ENCODE data around the gene SLIT3.
"Not testable (repeated sequence)": the region's sequence is repeated elsewhere in the genome, so short reads cannot be mapped to it uniquely, and the experiment has no call there.

SLIT3 gene

DNA sequence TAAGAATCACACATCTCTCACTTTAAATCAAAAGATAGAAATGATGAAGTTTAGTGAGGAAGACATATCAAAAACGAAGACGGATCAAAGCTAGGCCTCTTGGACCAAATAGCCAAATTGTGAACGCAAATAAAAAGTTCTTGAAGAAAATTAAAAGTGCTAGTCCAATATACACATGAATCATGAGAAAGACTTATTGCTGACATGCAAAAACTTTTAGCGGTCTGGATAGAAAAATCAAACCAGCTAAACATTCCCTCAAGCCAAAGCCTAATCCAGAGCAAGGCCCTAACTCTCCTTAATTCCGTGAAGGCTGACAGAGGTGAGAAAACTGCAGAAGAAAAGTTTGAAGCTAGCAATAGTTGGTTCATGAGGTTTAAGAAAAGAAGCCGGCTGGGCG, 557.3 kb downstream of the SLIT3 start:
- H3K27me3 ChIP-seq (replicated peaks; ENCODE audit: control insufficient read depth, insufficient read depth, low read length) = no peaks in the 10 kb centered on the region
- no peak overlapping the region for H3K4me3 ChIP-seq (replicated peaks; ENCODE audit: low read depth, low read length)
- no peaks in the 10 kb centered on the region for H3K36me3 ChIP-seq (ENCODE audit: control insufficient read depth, insufficient read depth, low read length)
- TF ChIP-seq, protein P1, sequence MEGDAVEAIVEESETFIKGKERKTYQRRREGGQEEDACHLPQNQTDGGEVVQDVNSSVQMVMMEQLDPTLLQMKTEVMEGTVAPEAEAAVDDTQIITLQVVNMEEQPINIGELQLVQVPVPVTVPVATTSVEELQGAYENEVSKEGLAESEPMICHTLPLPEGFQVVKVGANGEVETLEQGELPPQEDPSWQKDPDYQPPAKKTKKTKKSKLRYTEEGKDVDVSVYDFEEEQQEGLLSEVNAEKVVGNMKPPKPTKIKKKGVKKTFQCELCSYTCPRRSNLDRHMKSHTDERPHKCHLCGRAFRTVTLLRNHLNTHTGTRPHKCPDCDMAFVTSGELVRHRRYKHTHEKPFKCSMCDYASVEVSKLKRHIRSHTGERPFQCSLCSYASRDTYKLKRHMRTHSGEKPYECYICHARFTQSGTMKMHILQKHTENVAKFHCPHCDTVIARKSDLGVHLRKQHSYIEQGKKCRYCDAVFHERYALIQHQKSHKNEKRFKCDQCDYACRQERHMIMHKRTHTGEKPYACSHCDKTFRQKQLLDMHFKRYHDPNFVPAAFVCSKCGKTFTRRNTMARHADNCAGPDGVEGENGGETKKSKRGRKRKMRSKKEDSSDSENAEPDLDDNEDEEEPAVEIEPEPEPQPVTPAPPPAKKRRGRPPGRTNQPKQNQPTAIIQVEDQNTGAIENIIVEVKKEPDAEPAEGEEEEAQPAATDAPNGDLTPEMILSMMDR (IDR thresholded peaks at IDR 0.05; ENCODE audit: insufficient read depth, low read length, poor library complexity, severe bottlenecking) = no peak
- no peak for DNase-seq (ENCODE audit: extremely low read depth, insufficient read length)

DNA sequence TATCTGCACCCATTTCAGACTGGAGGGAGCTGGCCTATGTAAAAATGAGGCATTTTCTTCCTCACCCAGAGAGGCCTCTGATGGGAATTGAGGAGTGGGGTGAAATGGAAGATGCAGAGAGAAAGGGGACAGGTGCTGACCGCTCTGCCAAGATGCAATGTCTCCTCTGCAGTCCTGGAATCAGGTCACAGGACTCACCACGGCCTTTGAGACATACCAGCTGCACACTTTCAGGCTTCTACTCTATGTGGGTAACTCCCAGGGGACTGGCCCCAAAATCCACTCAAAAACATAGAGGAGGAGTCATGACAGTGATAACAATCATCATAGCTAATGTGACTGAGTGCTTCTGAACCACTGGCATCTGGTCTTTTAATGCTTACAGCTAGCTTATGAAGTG, 558.6 kb downstream of the SLIT3 start:
- not testable (repeated sequence) for DNase-seq (ENCODE audit: extremely low read depth, insufficient read length); H3K36me3 ChIP-seq (ENCODE audit: control insufficient read depth, insufficient read depth, low read length); H3K27me3 ChIP-seq (replicated peaks; ENCODE audit: control insufficient read depth, insufficient read depth, low read length)

DNA sequence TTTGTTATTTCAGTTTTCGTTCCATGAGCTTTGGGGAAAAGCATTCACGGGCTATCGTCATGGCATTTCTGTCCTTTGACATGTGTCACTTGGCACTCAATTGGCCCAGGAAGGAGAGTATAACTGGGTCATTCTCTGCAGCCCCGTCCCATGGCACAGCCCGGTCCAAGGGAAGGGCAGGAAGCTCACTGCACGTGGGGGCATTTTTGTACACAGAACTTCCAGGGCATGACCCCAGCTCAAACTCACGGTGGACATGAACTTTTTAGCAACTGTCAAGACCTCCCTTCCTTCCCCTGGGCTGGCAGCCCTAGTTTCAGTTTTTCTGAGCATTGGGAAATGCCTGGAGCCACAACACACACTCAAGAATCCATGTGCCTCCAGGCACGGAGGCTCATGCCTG, 560.1 kb downstream of the SLIT3 start:
- TF ChIP-seq, protein P1 (IDR thresholded peaks at IDR 0.05; ENCODE audit: insufficient read depth, low read length, poor library complexity, severe bottlenecking) = no peak
- no peak for DNase-seq (ENCODE audit: extremely low read depth, insufficient read length)
- Histone ChIP-seq H3K4me3 (replicated peaks; ENCODE audit: low read depth, low read length) (no peak overlapping the region), H3K27me3 (replicated peaks; ENCODE audit: control insufficient read depth, insufficient read depth, low read length) (no peaks in the 10 kb centered on the region), H3K36me3 (ENCODE audit: control insufficient read depth, insufficient read depth, low read length) (no peaks in the 10 kb centered on the region)

More for the DNA sequence above, 558.6 kb downstream of the SLIT3 start:
- H3K4me3 ChIP-seq (replicated peaks; ENCODE audit: low read depth, low read length) = not testable (repeated sequence)

DNA sequence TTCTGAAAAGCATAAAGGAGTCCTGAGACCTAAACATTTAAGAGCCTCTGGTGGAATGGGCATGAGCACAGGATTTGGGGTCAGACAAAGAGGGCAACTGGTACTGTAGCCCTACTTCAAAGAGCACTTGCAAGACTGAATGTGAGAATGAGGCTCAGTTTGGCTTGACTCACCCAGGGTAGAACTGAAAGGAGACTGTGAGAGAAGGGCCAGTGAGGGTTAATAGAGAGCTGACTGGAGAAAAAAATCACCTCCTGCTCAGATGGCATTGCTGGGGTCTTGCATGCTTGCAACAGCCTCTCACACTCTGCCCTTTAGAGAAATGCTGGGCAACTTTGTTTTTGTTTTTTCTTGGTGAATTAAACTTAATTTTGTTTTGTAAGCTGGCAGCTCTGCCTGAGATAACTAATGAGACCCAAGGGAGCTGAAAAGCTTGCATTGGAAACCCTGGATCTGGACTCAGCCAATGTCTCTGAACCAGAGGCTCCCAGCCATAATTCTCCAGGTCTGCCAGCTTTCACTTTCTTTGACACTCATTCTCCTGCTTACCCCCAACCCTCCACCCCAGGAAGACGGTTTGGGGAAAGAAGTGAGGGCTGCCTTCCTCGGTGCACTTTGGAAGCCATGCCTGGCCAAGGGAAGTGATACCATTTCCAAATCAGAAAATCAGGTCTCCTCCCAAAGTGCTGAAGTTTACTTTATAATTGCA, 560.7 kb downstream of the SLIT3 start:
- TF ChIP-seq, protein P1 (IDR thresholded peaks at IDR 0.05; ENCODE audit: insufficient read depth, low read length, poor library complexity, severe bottlenecking) = no peak
- H3K36me3 ChIP-seq (ENCODE audit: control insufficient read depth, insufficient read depth, low read length) = no peaks in the 10 kb centered on the region
- H3K4me3 ChIP-seq (replicated peaks; ENCODE audit: low read depth, low read length) = no peak overlapping the region
- no peaks in the 10 kb centered on the region for H3K27me3 ChIP-seq (replicated peaks; ENCODE audit: control insufficient read depth, insufficient read depth, low read length)
- DNase-seq (ENCODE audit: extremely low read depth, insufficient read length) = no peak

DNA sequence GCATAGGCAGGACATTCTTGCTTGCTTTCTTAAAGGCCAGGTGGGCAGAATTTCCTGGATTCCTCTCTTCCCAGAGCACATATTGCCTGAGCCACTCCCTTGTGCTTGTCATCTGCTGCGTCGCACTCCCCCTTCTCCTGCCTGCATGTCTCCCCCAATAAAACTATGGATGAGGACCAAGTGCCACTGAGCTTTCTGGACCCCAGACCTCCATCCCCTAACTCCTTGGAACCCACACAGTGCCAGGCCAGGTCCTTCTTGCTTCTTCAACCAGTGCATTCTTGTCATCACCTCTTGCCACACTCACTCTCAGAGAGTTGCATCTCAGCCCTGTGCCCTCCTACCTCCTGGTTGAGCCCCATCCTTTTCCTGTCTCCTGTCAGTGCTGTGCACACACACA, 563.9 kb downstream of the SLIT3 start:
- TF ChIP-seq, protein P1 (IDR thresholded peaks at IDR 0.05; ENCODE audit: insufficient read depth, low read length, poor library complexity, severe bottlenecking) = no peak
- DNase-seq (ENCODE audit: extremely low read depth, insufficient read length) = no peak
- no peak overlapping the region for H3K4me3 ChIP-seq (replicated peaks; ENCODE audit: low read depth, low read length)
- H3K27me3 ChIP-seq (replicated peaks; ENCODE audit: control insufficient read depth, insufficient read depth, low read length) = no peaks in the 10 kb centered on the region
- H3K36me3 ChIP-seq (ENCODE audit: control insufficient read depth, insufficient read depth, low read length) = no peaks in the 10 kb centered on the region

DNA sequence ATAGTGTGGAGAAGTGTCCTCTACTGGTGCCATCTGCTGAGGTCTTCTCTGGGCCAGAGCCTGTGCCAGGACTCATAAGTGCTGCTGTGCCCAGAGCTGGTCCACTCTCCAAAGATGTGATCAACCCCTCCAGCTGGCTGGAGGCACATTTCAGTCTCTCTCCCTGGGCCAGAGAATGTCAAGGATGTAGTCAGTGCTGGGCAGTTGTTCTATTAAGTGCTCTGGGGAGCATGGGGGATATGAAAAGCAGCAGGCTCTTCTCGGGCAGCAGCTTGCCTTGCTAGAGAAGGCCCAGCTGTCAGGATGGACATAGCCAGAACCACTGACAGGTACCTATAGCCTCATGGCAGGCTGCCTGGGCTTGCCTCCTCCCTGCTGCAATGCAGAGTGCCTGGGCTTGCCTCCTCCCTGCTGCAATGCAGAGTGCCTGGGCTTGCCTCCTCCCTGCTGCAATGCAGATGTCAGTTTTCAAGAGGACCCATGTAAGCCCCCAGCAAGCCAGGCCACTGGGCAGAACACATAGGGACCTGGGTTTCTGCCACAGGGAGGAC, 564.6 kb downstream of the SLIT3 start:
- Histone ChIP-seq H3K36me3 (ENCODE audit: control insufficient read depth, insufficient read depth, low read length) (no peaks in the 10 kb centered on the region), H3K4me3 (replicated peaks; ENCODE audit: low read depth, low read length) (no peak overlapping the region), H3K27me3 (replicated peaks; ENCODE audit: control insufficient read depth, insufficient read depth, low read length) (no peaks in the 10 kb centered on the region)
- no peak for DNase-seq (ENCODE audit: extremely low read depth, insufficient read length)
- TF ChIP-seq, protein P1 (IDR thresholded peaks at IDR 0.05; ENCODE audit: insufficient read depth, low read length, poor library complexity, severe bottlenecking) = no peak

All from GM06990 (cell line).